ENCODE data around the gene HTT-AS.

The HTT-AS gene

GRCh38 chr4:3035674-3036073 is 38.7 kb downstream of the HTT-AS start:
- Histone ChIP-seq H3K36me3 (replicated peaks) (no peaks in the 10 kb centered on the region), H3K27ac (no peak overlapping the region), H3K27me3 (replicated peaks) (no peaks in the 10 kb centered on the region), H3K4me3 (ENCODE audit: low read depth, low read length) (no peak overlapping the region)
- in situ Hi-C loops (cut with HindIII; ENCODE audit: low pct_ligation_motif_present, low sequenced_read_pairs), result no loop called here
- no peak for DNase-seq
- no peak for TF ChIP-seq CTCF (IDR thresholded peaks at IDR 0.05; ENCODE audit: low read depth, low read length, missing control alignments)

- in situ Hi-C loops (cut with HindIII; ENCODE audit: low pct_ligation_motif_present, low sequenced_read_pairs), result no loop called here
- H3K4me3 ChIP-seq (ENCODE audit: low read depth, low read length), result no peak overlapping the region
- H3K27me3 ChIP-seq (replicated peaks), result no peaks in the 10 kb centered on the region
- H3K27ac ChIP-seq, result no peak overlapping the region
- no peaks in the 10 kb centered on the region for H3K36me3 ChIP-seq (replicated peaks)
- DNase-seq, result no peak
- TF ChIP-seq CTCF (IDR thresholded peaks at IDR 0.05; ENCODE audit: low read depth, low read length, missing control alignments), result no peak
These were observed 39.1 kb downstream of the HTT-AS start for GRCh38 chr4:3035249-3035648.

GRCh38 chr4:3034231-3034630 is 40.1 kb downstream of the HTT-AS start:
- no peak overlapping the region for H3K27ac ChIP-seq
- TF ChIP-seq CTCF (IDR thresholded peaks at IDR 0.05; ENCODE audit: low read depth, low read length, missing control alignments), result no peak
- no peaks in the 10 kb centered on the region for H3K27me3 ChIP-seq (replicated peaks)
- H3K4me3 ChIP-seq (ENCODE audit: low read depth, low read length), result no peak overlapping the region
- no peaks in the 10 kb centered on the region for H3K36me3 ChIP-seq (replicated peaks)
- in situ Hi-C loops (cut with HindIII; ENCODE audit: low pct_ligation_motif_present, low sequenced_read_pairs), result no loop called here
- DNase-seq, result no peak

- in situ Hi-C loops (cut with HindIII; ENCODE audit: low pct_ligation_motif_present, low sequenced_read_pairs), result no loop called here
- Histone ChIP-seq H3K36me3 (replicated peaks) (no peaks in the 10 kb centered on the region), H3K4me3 (ENCODE audit: low read depth, low read length) (no peak overlapping the region), H3K27me3 (replicated peaks) (no peaks in the 10 kb centered on the region), H3K27ac (no peak overlapping the region)
- no peak for DNase-seq
- TF ChIP-seq CTCF (IDR thresholded peaks at IDR 0.05; ENCODE audit: low read depth, low read length, missing control alignments), result no peak
These were observed 42.8 kb downstream of the HTT-AS start for GRCh38 chr4:3031357-3032082.

GRCh38 chr4:3030566-3031356 is 43.6 kb downstream of the HTT-AS start:
- Histone ChIP-seq H3K27ac (no peak overlapping the region), H3K27me3 (replicated peaks) (no peaks in the 10 kb centered on the region), H3K4me3 (ENCODE audit: low read depth, low read length) (no peak overlapping the region), H3K36me3 (replicated peaks) (no peaks in the 10 kb centered on the region)
- no peak for TF ChIP-seq CTCF (IDR thresholded peaks at IDR 0.05; ENCODE audit: low read depth, low read length, missing control alignments)
- in situ Hi-C loops (cut with HindIII; ENCODE audit: low pct_ligation_motif_present, low sequenced_read_pairs), result no loop called here
- no peak for DNase-seq

All from brain microvascular endothelial cell (primary cell).